Fibroblast of villous mesenchyme (primary cell): ENCODE measurements around the gene NSUN7. TPM values are rescaled to one million over a fixed set of nuclear protein-coding genes. Genes with fewer than 3 reads are reported as not detected.
A peak's percentile ranks its signal among the peaks of the same experiment; 100 is the strongest.

Experiments
- DNase-seq: peaks from one replicate; pipeline ENCODE4 v3.0.0-alpha.2; 2010; ENCODE audit warnings: low read depth
- H3K4me3 ChIP-seq: 2 replicates; pipeline ENCODE4 v1.5.1; 2011; ENCODE audit warnings: low read depth, mild to moderate bottlenecking, low read length
- CTCF ChIP-seq: IDR thresholded peaks from 2 replicates; pipeline ENCODE4 v1.5.1; 2012; ENCODE audit warnings: low read depth, mild to moderate bottlenecking, low read length; ENCODE audit not compliant: insufficient read depth
- total RNA-seq: library from RNA; depleted of rRNA; stranded (reverse); fragments of >200 nt; gene quantifications from 2 replicates; pipeline ENCODE4 v1.2.3, GENCODE V29; 2012

NSUN7 gene
- total RNA-seq, 1 donor = 0.86 TPM

- H3K4me3 ChIP-seq = no peak overlapping the region
- no peak for DNase-seq
- no peak for TF ChIP-seq CTCF
Observed at GRCh38 chr4:40734497-40734896, 15.3 kb upstream of the NSUN7 start.

GRCh38 chr4:40736910-40737309, 12.8 kb upstream of the NSUN7 start:
- DNase-seq = peak; percentile 42
- H3K4me3 ChIP-seq = no peak overlapping the region
- TF ChIP-seq CTCF = peak; percentile 43

- no peak overlapping the region for H3K4me3 ChIP-seq
- no peak for TF ChIP-seq CTCF
- DNase-seq = no peak
Observed at GRCh38 chr4:40737879-40738278, 11.9 kb upstream of the NSUN7 start.

- TF ChIP-seq CTCF = no peak
- no peak for DNase-seq
- H3K4me3 ChIP-seq = no peak overlapping the region
Observed at GRCh38 chr4:40739347-40739746, 10.4 kb upstream of the NSUN7 start.

- TF ChIP-seq CTCF = no peak
Observed at GRCh38 chr4:40744218-40744617, 5.5 kb upstream of the NSUN7 start.

GRCh38 chr4:40745285-40745984, 4.3 kb upstream of the NSUN7 start:
- no peak overlapping the region for H3K4me3 ChIP-seq
- TF ChIP-seq CTCF = no peak
- no peak for DNase-seq

More at GRCh38 chr4:40744218-40744617, 5.5 kb upstream of the NSUN7 start:
- DNase-seq = no peak
- no peak overlapping the region for H3K4me3 ChIP-seq
